HuH-7.5 (cell line): ENCODE measurements around the gene MEGF11.
"Not testable (repeated sequence)": the region's sequence is repeated elsewhere in the genome, so short reads cannot be mapped to it uniquely, and the experiment has no call there.

ENCODE experiments used
- DNase-seq: peaks from one replicate; pipeline ENCODE4 v3.0.0; 2011; ENCODE audit warnings: low spot score

The MEGF11 gene

DNA sequence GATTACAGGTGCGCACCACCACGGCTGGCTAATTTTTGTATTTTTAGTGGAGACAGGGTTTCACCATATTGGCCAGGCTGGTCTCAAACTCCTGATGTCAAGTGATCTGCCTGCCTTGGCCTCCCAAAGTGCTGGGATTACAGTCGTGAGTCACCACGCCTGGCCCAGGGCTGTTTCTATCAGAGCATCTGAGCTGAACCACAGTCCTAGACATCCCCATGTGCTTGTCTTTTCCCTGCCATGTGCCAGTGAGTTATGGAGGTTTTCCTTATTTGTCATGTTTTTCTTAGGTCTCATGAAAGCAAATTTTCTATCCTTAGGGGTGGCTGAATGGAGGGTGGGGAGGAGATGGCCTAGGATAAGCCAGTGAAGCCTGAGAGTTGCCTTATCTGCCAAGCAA, 250.4 kb downstream of the MEGF11 start:
- DNase-seq = not testable (repeated sequence)

DNA sequence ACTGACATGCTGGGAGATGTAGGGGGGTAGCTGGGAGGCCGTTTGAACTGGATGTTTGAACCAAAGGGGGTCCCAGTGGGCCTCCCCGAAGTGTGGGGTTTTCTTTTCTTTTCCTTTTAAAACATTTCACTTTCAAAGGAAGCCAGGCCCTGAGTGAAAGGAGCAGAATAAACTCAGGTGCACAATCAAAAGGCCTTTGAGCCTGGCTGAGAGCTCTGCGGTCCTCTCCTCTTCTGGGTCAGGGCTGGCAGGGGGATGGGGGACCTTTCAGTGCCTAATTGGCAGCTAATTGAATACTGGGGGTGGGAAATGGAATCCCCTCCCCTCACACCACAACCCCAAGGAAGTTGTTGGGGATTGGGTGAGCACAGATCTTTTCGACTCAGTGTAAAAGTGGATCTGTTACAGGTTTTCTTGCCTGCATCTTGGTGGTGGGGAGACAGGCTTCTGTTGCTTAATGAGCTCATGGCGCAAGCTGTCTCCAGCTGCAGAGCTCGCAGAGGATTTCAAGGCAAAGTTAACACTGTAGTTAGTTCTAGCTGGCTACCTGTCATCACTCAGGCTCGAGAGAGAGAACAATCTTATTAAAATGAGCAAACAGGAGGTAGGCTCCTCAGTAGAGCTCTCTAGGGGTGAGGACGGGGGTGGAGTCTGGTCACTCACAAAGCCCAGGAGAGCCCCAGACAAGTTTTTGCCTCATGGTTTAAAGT, 251.7 kb downstream of the MEGF11 start:
- no peak for DNase-seq

DNA sequence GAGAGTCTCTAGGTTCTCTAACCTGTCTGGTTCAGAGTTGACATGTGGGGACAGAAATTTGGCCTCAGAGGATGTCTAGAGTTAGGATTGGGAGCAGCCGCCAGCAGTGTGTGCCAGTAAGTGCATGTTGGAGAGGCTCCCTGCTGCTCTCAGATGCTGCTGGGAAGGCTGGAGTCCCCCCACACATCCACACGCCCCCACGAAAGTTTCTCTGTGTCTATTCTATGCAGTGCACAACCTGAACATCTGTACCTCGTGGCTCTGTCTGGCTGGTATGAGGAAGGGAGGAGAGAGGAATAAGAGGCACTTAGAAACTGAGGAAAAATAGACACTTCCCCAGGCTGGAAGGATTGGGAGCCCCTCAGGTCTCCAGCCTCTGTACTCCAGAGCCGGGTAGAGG, 252.5 kb downstream of the MEGF11 start:
- DNase-seq = no peak

- DNase-seq = no peak
Observed at GRCh38 chr15:65998486-65998885, 255.1 kb downstream of the MEGF11 start.

DNA sequence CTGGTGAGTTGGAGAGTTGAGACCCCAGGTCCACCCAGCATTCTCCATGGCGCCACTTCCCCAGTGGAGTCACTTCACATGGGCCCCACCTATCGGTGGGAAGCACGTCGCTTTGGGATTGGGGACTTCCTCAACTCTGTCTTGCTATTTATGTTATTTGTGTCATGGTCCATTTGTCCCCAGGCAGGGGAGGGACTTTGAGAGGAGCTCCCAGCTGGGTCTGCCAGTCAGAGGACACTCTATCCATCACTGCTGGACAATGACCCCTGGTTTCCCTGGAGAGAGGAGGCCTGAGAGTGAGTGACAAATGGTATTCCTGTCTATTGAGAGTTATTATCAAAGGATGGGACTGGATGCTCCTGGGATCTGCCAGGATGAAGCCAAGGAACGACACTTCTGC, 256.6 kb downstream of the MEGF11 start:
- no peak for DNase-seq

DNA sequence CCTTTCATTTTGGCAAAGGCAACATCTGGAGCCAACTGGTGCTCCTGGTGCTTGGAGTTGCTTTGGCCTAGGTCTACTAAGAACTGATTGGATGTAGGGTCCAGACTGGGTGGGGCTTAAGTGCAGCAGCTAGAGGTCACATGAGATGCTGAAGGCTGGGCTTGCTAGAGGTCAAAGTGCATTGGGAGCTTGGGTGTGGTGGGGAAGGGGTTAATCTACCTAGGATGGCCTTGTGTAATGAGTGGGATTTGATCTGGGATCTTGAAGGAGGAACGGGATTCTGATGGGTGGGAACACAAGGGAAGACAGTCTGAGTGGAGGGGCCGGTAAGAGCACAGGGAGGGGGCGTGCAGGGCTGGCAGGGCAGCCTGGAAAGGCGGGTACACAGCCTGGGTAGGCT, 258.7 kb downstream of the MEGF11 start:
- no peak for DNase-seq

- DNase-seq = no peak
Observed at GRCh38 chr15:65993762-65994161, 259.8 kb downstream of the MEGF11 start.

DNA sequence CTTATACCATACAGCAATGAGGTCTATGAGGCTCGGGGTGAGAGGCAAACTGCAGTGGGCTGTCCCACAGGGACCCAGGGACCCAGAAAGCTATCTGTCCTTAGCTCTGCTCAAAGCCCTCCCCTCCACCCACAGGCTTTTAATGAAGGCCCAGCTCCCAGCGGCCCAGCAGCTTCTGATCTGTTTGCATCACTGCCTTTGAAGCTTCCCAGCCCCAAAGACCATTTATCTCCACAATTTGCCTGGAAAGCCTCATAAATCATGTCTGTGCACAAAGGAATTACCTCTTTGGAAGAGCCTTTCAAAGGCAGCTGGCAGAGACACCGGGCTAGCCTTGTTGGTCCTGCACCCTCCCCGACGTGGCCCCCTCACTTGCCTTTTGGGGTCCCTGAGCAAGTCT, 260.3 kb downstream of the MEGF11 start:
- DNase-seq = no peak

GRCh38 chr15:65991721-65992483, 261.6 kb downstream of the MEGF11 start:
- no peak for DNase-seq

GRCh38 chr15:65990298-65990981, 263.1 kb downstream of the MEGF11 start:
- no peak for DNase-seq

DNA sequence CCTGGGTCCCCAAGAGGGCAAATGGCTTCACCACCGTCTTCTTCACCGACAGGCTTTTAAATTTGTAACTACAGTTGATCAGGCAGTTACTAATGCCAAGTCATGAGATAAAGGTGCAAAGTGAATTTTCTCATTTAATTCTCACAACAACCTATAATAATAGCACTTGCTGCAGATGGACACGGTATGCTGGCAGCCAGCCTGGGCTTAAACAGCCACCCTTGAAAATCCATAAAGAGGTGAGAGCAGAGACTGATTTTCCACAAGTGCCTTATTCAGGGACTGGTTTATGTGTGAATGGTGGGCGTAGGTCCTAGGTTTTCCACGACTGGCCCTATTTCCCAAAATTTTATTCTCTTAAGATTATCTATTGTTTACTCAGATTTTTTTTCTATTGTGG, 266.4 kb downstream of the MEGF11 start:
- DNase-seq = no peak

GRCh38 chr15:65986416-65986815, 267.1 kb downstream of the MEGF11 start:
- no peak for DNase-seq

- no peak for DNase-seq
Observed at GRCh38 chr15:65985387-65985786, 268.2 kb downstream of the MEGF11 start.

GRCh38 chr15:65982627-65983322, 270.8 kb downstream of the MEGF11 start:
- no peak for DNase-seq

- DNase-seq = peak; percentile 52
Observed at GRCh38 chr15:65981837-65982626, 271.5 kb downstream of the MEGF11 start.

GRCh38 chr15:65980824-65981456, 272.6 kb downstream of the MEGF11 start:
- DNase-seq = peak; percentile 88

DNA sequence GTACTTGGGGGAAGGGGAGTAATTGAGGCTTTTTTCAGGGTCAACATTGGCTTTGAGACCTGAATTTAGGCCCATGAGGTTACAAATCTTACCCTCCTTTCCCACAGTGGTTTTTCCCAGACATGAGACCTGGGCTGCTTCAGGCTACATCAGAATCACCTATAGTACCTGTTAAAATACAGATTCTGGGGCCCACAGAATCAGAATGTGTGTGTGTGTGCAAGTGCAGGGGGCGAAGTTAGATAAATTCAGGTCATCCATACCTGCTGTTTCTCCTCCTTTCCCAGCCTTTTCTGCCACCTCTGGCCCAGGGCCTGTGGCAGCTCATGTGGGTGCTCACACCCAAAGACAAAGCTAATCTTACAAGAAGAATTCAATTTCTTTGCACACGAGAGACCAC, 273.7 kb downstream of the MEGF11 start:
- no peak for DNase-seq

- DNase-seq = no peak
Observed at GRCh38 chr15:65979316-65979715, 274.2 kb downstream of the MEGF11 start.

- no peak for DNase-seq
Observed at GRCh38 chr15:65978110-65978509, 275.4 kb downstream of the MEGF11 start.

DNA sequence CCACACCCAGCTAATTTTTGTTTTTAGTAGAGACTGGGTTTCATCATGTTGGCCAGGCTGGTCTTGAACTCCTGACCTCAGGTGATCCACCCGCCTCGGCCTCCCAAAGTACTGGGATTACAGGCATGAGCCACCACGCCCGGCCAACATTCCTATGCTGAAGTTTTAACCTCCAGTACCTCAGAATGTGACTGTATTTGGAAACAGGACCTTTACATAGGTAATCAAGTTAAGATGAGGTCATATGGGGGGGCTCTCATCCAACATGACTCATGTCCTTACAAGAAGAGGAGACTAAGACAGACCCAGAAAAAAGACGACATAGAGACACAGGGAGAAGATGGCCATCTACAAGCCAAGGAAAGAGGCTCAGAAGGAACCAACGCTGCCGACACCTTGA, 277.4 kb downstream of the MEGF11 start:
- DNase-seq = not testable (repeated sequence)

DNA sequence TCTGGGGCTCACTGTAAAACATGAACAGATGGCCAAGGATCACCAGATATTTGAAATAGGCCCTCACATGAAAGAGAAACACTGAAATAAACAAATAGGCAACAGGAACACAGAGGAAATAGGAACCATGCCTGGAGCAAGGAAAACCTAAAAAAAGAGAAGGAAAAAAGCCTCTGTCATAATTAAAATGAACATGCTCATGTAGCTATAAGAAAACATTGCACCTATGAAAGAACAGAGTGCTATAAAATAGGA, 281.9 kb downstream of the MEGF11 start:
- no peak for DNase-seq
